NCI-H2081 treated with DMSO at 0.1 percent for 48 hours (cell line): Measurements from ENCODE around the gene TXNDC12.
A peak's percentile ranks its signal among the peaks of the same experiment; 100 is the strongest.

Source experiments
- DNase-seq: peaks from one replicate; lab custom pipeline; 2025; lab: John Stamatoyannopoulos, UW

TXNDC12 gene

DNA sequence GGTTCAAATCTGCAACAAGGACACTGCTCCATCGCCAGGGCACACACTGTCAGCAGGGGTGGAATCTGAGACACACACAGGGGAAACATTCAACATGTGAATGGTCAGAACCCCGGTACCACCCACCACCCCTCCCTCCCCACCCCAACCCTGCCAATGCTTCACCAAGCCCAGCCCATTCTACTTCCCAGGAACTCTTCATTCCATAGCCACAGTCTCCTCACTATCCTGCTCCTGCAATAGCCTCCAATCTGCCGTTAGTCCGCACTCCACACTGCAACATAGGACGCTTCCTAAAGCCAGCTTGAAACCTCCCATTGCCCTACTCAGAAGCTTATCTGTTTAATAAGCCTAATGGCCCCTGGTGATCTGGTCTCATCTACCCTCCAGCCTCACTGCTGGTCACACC is 57.0 kb downstream of the TXNDC12 start:
- no peak for DNase-seq

DNA sequence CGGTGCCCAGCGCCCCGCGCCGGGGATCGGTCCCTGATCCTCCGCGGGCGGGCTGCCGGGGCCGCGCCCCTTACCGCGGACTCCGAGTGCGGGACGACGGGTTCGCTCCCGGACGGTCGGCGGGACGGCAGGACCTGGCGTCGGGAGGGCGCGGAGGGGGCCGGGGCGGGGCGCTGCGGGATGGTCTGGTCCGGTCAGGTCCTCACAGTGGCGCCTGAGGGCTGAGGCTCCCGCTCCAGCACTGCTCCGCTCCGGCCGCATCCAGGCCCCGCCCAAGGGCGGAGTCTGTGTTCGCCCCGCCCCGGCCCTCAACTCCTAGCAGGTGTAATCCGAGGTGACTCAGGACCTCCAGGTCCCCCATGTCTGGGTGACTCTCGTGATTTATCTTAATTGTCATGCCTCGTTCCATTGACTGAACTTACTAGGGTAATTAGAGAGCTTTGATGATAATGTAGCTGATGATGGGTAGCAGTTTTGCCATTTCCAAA is 64.5 kb downstream of the TXNDC12 start, which contains the start of gene RAB3B:
Gene RAB3B (minus strand): TSS at position 223 of the 488 bp plus-strand sequence. CDS start 13,583 bp downstream, outside the sequence.
- DNase-seq = peak; percentile 26

DNA sequence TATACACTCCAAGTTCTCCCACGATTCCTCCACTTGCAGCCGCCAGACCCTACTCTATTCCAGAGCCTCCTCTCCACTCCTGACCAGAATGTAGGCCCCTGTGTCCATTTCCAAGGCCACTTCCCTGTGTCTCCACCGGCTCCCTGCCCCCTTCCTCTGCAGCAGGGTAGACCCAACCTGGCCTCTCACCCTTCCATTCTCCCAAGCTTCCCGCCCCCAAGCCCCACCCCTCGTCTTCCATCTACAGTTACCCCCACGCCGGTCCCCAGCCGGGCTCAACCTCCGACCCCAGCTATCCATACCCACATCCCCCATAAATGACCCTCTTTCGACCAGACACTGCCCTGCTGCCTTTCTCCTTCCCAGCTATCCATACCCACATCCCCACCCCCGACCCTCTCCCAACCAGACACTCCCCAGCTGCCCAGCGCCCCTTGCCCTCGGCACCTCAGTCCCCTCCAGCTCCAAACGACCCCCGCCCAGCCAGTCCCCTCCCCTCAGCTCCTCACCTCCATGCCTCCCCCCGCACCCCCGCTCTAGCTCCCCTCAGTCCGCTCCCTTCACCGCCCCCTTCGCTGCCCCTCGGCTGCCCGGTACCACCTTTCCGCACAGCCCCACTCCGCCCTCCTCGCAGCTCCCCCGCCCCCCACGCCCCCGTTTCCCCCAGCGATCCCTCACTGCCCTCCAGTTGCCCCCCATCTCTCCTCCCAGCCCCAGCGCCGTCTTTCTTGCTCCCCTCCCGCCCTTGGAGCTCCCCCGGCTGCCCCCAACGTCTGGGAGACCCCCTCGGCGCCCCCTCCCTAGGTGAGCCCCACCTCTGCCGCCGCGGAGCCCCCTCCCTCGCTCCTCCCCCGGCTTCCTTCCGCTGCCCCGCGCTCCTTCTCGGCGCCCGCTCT is 65.2 kb downstream of the TXNDC12 start:
- no peak for DNase-seq

DNA sequence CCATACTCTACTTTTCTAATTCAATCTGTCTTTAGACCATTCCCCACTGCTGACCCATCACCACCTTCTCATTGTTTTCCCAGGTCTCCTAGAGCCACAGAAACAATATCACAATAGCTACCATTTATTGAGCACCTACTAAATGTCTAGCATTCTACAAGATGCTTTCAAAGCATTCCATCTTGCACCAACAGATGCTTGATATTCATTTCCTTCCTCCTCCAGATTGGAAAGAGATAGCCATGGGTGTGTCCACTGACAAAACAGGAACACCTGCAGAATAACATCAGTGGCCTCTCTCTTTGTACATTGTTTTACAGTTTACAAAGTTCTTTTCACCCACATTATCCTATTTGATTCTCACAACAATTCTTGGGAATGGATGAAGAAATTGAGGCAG is 66.7 kb downstream of the TXNDC12 start:
- no peak for DNase-seq

DNA sequence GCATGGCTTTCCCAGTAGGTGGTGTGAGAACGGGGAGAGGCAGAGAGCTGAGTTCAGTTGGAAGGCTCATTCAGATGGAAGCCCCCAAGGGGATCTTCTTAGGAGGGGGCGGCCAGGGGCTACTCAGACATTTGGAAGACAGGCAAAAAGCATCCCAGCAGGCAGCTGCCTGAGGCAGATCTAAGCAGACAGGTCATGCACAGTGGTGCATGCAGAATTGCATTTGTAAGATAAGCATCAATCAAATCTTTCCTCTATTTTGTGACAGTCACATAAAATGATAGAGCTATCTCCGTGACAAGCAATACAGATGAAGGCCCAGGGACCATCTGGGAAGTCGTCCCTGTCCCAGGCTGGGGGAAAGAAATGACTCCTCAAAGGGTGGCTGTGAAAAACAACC is 68.3 kb downstream of the TXNDC12 start:
- DNase-seq = no peak

DNA sequence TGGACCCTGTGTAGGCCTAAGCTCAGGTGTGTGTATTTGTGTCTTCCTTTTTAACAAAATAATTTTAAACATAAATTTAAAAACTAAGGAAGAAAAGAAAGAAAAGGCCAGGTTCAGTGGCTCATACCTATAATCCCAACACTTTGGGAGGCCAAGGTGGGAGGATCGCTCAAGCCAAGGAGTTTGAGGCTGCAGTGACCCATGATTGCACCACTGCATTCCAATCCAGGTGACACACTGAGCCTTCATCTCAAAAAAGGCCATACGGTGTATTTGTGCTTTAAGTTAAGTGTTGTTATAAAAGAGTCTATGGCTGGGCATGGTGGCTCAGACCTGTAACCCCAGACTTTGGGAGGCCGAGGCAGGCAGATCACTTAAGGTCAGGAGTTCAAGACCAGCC is 72.8 kb downstream of the TXNDC12 start:
- DNase-seq = no peak

DNA sequence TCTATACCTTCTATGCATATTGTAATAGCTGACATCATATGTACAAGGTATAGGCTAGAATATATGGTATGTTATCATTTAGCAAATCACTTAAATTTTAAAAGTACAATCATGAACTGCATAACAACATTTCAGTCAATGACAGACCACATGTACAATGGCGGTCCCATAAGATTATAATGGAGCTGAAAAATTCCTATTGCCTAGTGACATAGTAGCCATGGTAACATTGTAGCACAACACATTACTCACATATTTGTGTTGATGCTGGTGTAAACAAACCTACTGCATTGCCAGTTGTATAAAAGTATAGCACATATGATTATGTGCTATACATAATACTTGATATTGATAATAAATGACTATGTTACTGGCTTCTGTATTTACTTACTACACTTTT is 73.4 kb downstream of the TXNDC12 start:
- DNase-seq = no peak

DNA sequence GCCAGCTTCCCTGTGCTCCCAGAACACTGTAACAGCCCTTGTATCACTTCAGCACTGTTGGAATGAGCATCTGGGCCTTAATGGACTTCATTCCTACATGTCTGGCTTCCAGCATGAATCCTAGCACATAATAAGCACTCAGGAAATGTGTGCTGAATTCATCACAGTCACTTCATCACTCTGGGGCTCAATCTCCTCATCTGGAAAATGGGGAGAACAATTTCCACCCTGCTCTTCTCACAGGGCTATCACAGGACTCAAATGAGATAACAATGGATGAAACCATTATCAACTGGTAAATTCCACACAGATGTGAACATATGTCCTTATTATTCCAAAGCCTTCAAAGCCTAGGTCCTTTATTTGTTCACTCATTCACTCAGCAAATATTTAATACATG is 76.9 kb downstream of the TXNDC12 start:
- DNase-seq = no peak

DNA sequence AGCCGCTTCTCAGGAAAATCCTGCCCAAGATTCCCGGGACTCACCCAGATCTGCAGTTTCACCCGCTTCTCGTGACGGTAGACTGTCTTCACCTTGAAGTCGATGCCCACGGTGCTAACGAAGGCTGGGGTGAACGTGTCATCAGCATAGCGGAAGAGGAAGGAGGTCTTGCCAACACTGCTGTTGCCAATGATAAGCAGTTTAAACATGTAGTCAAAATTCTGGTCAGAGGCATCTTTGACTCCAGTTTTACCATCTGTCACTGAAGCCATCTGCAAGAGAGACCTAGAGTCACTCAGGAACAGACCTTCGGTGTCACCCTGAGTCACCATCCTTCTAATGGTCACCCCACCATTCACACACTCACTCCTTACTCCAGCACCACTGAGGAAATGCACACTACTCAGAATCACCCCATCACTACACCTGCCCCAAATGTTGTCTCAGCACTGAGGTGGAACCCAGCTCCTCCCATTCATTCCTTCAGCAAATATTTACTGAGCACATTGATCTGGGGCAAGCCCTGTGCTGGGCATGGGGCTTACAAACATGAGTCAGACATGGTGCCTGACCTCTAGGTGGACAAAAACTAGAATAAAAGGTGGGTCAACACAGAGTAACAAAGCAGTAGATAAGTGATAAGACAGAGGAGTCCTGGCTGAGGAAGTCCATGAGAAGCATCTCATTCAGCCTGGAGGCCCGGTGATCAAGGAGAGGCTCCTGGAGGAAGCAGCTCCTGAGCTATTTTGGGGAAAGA is 78.0 kb downstream of the TXNDC12 start:
- DNase-seq = no peak

DNA sequence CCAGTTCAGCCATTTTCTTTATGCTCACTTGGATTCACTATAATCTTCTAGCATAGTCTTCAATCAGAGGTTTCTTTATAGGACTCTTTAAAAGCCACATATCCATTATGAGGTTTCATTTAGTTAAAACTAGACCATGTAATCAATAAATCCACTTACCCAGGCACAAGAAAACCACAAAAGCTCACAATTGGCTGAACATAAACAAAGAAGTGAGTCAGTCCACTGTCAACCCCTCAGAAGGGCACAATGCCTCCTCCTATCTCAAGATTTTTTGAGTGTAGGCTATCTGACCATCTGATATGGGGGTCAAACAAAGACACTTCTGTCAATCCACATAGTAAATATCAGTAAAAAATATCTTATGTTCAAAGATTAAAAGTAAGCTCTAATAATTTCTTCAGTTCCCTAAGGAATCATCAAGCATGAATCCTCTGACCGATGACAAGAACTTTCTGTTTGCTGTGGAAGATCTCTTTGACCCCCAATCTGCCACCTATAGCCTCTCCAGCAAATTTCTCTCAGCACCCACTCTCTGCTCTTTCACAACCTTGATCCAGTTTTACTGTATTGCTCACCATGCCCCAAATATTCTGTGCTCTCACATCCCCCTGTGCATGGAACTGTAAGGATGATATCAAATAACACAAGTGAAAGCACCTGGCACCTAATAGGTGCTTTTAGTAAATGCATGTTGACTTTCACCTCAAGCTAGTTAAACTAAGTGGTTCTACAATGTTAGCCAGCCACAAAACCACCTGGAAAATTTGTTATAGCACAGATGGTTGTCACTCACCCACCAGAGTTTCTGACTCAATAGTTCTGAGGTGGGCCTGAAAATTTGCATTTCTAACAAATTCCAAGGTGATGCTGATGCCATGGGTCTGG is 81.2 kb downstream of the TXNDC12 start:
- DNase-seq = peak; percentile 93
